Gastrocnemius medialis (tissue), 4 donors: Measurements from ENCODE around the gene ZFP1.

Source experiments
- POLR2A ChIP-seq, 2 donors: fragments of 450-650 bp; IDR thresholded peaks; one replicate each; pipeline ENCODE4 v1.6.1; 2017; ENCODE audit warnings: antibody characterized with exemption in 2 of 2, mild to moderate bottlenecking in 2 of 2, moderate library complexity in 2 of 2
- TF ChIP-seq, protein P1 (sequence below), 5 experiments: fragments of 450-650 bp in 3 of 5; fragments of 200-600 bp in 2 of 5; sonication (generic) in 2 of 5; IDR thresholded peaks in 4 of 5; conservative IDR thresholded peaks in 1 of 5; 1 replicate in 4 of 5; 2 replicates in 1 of 5; pipeline ENCODE4 v1.5.1; 2016 to 2019; ENCODE audit warnings: antibody characterized with exemption in 5 of 5, mild to moderate bottlenecking in 3 of 5, moderate library complexity in 3 of 5

- TF ChIP-seq, protein P1, sequence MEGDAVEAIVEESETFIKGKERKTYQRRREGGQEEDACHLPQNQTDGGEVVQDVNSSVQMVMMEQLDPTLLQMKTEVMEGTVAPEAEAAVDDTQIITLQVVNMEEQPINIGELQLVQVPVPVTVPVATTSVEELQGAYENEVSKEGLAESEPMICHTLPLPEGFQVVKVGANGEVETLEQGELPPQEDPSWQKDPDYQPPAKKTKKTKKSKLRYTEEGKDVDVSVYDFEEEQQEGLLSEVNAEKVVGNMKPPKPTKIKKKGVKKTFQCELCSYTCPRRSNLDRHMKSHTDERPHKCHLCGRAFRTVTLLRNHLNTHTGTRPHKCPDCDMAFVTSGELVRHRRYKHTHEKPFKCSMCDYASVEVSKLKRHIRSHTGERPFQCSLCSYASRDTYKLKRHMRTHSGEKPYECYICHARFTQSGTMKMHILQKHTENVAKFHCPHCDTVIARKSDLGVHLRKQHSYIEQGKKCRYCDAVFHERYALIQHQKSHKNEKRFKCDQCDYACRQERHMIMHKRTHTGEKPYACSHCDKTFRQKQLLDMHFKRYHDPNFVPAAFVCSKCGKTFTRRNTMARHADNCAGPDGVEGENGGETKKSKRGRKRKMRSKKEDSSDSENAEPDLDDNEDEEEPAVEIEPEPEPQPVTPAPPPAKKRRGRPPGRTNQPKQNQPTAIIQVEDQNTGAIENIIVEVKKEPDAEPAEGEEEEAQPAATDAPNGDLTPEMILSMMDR (IDR thresholded peaks at IDR 0.05 in 4 of 5, conservative IDR thresholded peaks at IDR 0.05 in 1 of 5), result no peak
- no peak for TF ChIP-seq POLR2A (IDR thresholded peaks at IDR 0.05)
Observed at GRCh38 chr16:75113541-75114121, 34.7 kb upstream of the ZFP1 start.
